GM06990 (cell line): ENCODE measurements around the gene ACSS1.

Experiments used
- DNase-seq: peaks from one replicate; pipeline ENCODE4 v3.0.0-alpha.2; 2011; ENCODE audit not compliant: insufficient read length; ENCODE audit errors: extremely low read depth
- H3K27me3 ChIP-seq: replicated peaks from 2 replicates; pipeline ENCODE4 v1.6.0; 2011; ENCODE audit warnings: low read length; ENCODE audit not compliant: control insufficient read depth, insufficient read depth
- H3K36me3 ChIP-seq: 2 replicates; pipeline ENCODE4 v1.5.1; 2011; ENCODE audit warnings: low read length; ENCODE audit not compliant: control insufficient read depth, insufficient read depth
- H3K4me3 ChIP-seq: replicated peaks from 2 replicates; pipeline ENCODE4 v1.5.1; 2011; ENCODE audit warnings: low read depth, mild to moderate bottlenecking, control low read depth, low read length
- CTCF ChIP-seq: IDR thresholded peaks from 2 replicates; pipeline ENCODE4 v1.5.1; 2011; ENCODE audit warnings: low read length, control low read depth, mild to moderate bottlenecking, inconsistent platforms; ENCODE audit not compliant: insufficient read depth, poor library complexity, severe bottlenecking

Gene ACSS1

GRCh38 chr20:25064561-25065071 is 6.7 kb upstream of the ACSS1 start:
- H3K4me3 ChIP-seq, result no peak overlapping the region
- no peak for DNase-seq
- no peak for TF ChIP-seq CTCF
- H3K36me3 ChIP-seq, result no peaks in the 10 kb centered on the region
- H3K27me3 ChIP-seq, result peaks cover 2% of the 10 kb centered on the region

- Histone ChIP-seq H3K36me3 (no peaks in the 10 kb centered on the region), H3K4me3 (no peak overlapping the region), H3K27me3 (no peaks in the 10 kb centered on the region; the same call in 1 of the 2 replicates)
- no peak for DNase-seq
- no peak for TF ChIP-seq CTCF
Observed at GRCh38 chr20:25063981-25064380, 6.0 kb upstream of the ACSS1 start.

- Histone ChIP-seq H3K4me3 (no peak overlapping the region), H3K27me3 (no peaks in the 10 kb centered on the region; the same call in 1 of the 2 replicates), H3K36me3 (no peaks in the 10 kb centered on the region)
- DNase-seq, result no peak
- no peak for TF ChIP-seq CTCF
Observed at GRCh38 chr20:25063546-25063945, 5.6 kb upstream of the ACSS1 start.

GRCh38 chr20:25062841-25063240 is 4.9 kb upstream of the ACSS1 start:
- Histone ChIP-seq H3K27me3 (no peaks in the 10 kb centered on the region; the same call in 1 of the 2 replicates), H3K36me3 (no peaks in the 10 kb centered on the region), H3K4me3 (no peak overlapping the region)
- TF ChIP-seq CTCF, result no peak
- no peak for DNase-seq

GRCh38 chr20:25061821-25062530 is 4.0 kb upstream of the ACSS1 start:
- Histone ChIP-seq H3K4me3 (no peak overlapping the region), H3K36me3 (no peaks in the 10 kb centered on the region), H3K27me3 (no peaks in the 10 kb centered on the region; the same call in 1 of the 2 replicates)
- no peak for DNase-seq
- TF ChIP-seq CTCF, result no peak
